ENCODE measurements around the gene CFAP119. TPM values are rescaled to one million over a fixed set of nuclear protein-coding genes. Genes with fewer than 3 reads are reported as not detected.

The CFAP119 gene
- total and polyA plus RNA-seq, 9 of the 15 experiments (the other 6 are each of a cell fraction or from before 2014, with no cell fraction given) = 5.5 to 33.7 (median 9.6) TPM

- TF ChIP-seq, protein P1, sequence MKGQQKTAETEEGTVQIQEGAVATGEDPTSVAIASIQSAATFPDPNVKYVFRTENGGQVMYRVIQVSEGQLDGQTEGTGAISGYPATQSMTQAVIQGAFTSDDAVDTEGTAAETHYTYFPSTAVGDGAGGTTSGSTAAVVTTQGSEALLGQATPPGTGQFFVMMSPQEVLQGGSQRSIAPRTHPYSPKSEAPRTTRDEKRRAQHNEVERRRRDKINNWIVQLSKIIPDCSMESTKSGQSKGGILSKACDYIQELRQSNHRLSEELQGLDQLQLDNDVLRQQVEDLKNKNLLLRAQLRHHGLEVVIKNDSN (CRISPR knock-in tag; IDR thresholded peaks at IDR 0.05) = peak; percentile 73
- TF ChIP-seq FOXA1 (IDR thresholded peaks at IDR 0.05; ENCODE audit: borderline replicate concordance) (no peak), DACH1 (IDR thresholded peaks at IDR 0.05; ENCODE audit: partially characterized antibody) (no peak), PML (IDR thresholded peaks at IDR 0.05; ENCODE audit: low read length) (0 out of 2 replicates have a peak, but pooled peaks have one; percentile 6), MLLT1 (IDR thresholded peaks at IDR 0.05) (no peak), MAFF (IDR thresholded peaks at IDR 0.05; ENCODE audit: low read length) (no peak), MAX (CRISPR knock-in tag; IDR thresholded peaks at IDR 0.05) (0 out of 2 replicates have a peak, but pooled peaks have one; percentile 25), MTA2 (IDR thresholded peaks at IDR 0.05; ENCODE audit: low read depth) (no peak), ZNF75A (CRISPR knock-in tag; IDR thresholded peaks at IDR 0.05) (no peak), SIN3B (IDR thresholded peaks at IDR 0.05; ENCODE audit: low read depth) (no peak), PURB (CRISPR knock-in tag; IDR thresholded peaks at IDR 0.05; ENCODE audit: low read depth) (no peak), NCOA1 (IDR thresholded peaks at IDR 0.05; ENCODE audit: low read depth) (no peak), ZMIZ1 (IDR thresholded peaks at IDR 0.05; ENCODE audit: low read depth in 2 of 2, low read length in 2 of 2) (no peak), AFF4 (CRISPR knock-in tag; IDR thresholded peaks at IDR 0.05) (no peak), ZNF311 (CRISPR knock-in tag; IDR thresholded peaks at IDR 0.05) (no peak), CHCHD3 (CRISPR knock-in tag; IDR thresholded peaks at IDR 0.05) (no peak)
- TF ChIP-seq, protein P2, sequence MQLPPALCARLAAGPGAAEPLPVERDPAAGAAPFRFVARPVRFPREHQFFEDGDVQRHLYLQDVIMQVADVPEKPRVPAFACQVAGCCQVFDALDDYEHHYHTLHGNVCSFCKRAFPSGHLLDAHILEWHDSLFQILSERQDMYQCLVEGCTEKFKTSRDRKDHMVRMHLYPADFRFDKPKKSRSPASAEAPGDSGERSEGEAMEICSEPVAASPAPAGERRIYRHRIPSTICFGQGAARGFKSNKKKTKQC (CRISPR knock-in tag; IDR thresholded peaks at IDR 0.05) = no peak
Observed at GRCh38 chr16:30740364-30741251, 21.3 kb downstream of the CFAP119 start (continued).

Data from K562 (cell line).